ENCODE measurements around the gene TIAM2.

The TIAM2 gene

DNA sequence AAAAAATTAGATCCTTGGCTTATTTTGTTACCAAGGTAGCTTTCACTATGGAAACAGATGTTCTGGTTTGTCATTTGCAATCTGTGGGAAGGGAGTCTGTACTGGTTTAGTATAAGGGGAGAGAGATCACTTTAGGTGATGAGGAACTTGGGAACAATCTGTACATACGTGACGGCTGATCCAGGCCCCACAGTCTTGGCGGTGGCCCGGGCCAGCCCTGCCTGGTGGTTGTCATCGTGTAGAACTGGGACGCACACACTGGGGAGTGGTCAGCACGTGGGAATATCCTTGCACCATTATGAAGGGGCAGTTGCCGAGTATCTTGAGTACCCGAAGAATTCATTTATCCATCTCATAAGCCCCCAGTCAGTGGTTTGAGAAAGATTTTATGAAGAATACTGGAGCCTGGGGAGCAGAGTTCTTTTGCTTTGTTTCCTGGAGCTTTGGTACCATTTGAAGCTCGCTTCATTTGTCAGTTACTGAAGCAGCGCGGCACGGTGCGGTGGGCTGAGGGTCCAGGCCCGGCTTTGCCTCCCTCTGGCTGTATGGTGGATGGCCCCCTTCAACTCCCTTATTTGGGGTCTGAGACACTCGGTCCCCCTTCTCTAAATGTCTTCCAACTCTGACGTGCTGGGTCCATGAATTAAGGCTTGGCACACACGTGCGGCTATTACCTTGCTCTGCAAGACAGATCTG, 245.9 kb downstream of the TIAM2 start:
- no peak for DNase-seq

DNA sequence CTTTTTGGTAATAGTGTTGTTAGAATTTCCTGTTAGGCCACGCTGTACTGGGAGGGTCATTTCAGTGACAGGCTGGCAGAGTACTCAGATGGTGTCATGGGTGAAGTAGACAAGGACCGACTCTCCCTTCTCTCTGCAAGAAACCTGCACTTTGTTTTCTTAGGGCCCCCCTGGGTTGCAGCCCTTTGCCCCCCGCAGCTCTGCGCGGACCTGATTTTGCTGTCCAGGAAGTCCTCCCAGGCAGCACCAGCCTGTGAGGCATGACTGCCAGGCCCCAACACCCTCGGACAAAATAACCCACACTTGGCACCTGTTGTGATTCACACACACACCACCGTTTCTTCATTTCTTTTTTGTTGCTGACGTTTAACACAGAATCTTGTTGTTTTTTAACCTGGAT, 246.9 kb downstream of the TIAM2 start:
- DNase-seq, result no peak

DNA sequence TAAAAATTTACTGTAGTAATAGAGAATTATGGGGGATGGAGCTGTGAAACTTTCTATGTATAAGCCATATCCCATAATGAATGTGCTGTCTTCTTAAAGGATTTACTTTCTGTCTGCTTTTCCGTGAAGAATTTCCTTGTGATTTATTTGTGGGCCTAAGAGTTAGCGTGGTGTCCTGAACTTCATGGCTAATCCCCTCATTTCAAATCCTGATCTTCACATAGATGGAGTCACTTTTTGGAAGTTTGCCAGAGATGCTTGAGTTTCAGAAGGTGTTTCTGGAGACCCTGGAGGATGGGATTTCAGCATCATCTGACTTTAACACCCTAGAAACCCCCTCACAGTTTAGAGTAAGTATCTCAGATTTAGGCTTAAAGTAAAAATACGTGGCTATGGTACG, 249.3 kb downstream of the TIAM2 start:
- no peak for DNase-seq

DNA sequence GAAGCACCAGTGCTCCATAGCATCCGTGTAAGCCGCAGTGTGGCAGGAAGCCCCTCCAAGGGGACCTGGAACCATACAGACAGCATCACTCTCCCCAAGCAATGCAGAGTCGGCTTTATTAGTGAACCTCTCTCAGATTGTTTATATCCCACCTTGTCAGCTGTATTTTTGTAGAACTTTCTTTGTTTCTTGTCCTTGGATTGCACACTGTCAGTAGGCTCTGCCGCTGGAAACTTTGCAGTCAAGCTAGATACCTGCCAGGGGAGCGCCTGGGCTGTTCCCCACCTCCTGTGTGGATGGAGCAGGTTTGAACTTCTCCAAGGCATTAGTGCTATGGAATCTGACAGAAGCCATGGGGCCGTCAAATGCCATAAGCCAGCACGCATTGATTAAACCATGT, 250.1 kb downstream of the TIAM2 start:
- DNase-seq, result no peak

DNA sequence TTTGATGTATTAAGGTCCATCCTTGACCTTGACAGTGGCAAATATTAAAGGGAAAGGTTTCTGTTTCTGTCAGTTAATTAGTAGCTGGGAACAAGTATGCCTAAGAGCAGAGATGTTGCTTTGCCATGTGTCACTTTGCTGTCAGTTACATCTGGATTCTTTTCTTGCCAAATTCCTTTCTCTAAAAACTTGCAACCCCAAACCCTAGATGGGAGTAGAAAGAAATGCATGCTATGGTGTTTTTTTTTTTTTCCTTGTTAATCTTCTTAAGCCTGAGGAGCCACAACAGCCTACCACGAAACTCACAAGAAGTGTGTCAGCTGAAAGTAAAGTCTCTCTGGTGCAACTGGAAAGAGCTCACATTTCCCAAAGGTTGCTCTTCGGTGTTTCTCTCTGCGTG, 250.7 kb downstream of the TIAM2 start:
- DNase-seq, result no peak

DNA sequence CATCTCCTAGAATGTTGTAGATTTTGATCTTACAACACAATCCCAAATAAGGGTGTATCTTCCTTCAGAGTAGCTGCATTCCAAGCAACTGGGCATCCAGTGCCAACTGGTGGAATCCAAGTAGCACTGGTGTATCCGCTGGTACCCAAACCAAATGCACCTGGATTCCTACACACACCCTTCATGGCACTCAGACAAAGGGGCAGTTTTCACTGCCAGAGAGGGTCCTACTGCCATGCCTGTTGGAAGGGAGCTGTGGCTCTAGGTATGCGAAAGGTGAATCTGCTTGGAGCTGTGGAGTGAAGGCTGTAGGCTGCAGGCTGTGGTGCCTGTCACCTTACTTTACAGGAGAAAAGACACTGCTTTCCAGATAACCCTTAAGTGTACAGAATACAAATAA, 251.7 kb downstream of the TIAM2 start:
- no peak for DNase-seq

DNA sequence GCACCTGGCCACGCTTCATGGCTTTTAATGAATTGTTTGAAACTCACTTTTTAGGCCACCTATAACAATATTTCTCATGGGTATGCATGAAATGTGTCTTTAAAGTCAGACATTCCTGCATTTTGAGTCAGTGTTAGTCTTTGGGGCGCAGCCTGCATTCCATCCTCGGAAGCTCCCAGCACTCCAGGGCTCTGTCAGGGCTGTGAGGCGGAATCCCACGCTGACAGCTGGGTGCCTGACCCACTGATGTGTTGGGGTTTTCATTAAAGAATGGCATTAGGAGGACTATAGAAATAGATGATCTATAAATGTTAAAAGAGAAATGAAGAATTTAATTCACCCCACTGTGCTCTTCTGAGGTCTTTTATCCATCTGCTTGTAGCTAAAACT, 252.5 kb downstream of the TIAM2 start:
- no peak for DNase-seq

DNA sequence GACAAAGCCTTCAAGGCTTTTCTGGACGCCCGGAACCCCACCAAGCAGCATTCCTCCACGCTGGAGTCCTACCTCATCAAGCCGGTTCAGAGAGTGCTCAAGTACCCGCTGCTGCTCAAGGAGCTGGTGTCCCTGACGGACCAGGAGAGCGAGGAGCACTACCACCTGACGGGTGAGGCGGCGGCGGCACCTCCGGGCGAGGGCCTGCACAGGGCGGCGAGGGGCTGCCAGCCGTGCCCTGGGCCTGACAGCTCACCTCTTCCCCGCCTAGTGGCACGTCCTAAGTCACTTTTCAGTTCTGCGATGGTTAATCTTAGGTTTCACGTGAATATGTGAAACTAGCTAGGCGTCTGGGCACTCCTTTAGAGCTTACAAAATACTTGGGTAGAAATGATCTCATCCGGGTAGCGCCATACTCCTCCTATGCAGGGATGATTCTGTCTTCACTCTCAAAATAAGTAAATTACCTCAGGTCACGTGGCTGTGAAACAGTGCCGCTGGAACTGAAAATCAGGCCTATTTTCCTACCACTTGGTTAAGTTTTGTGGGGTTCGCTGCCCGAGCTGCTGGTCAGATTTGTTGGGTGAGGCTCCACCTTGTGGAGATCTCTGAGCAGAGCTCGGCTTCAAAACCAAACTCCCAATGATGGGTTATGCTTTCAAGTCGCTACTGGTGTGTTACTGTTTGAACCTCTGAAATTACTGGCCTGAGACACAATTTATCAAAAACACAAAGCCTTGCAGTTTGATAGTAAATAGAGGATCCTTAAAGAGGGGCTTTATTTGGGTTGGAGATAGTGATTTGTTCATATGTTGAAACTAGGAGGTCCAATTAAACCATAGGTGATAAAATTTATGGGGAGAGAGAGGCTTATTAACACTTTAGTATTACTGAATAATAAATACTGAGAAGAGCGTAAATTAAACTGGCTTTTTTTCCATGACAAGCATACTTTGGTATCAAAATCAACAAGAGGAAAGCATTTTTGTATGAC, 253.2 kb downstream of the TIAM2 start:
- DNase-seq, result peak; percentile 48 to 58 (median 55)

DNA sequence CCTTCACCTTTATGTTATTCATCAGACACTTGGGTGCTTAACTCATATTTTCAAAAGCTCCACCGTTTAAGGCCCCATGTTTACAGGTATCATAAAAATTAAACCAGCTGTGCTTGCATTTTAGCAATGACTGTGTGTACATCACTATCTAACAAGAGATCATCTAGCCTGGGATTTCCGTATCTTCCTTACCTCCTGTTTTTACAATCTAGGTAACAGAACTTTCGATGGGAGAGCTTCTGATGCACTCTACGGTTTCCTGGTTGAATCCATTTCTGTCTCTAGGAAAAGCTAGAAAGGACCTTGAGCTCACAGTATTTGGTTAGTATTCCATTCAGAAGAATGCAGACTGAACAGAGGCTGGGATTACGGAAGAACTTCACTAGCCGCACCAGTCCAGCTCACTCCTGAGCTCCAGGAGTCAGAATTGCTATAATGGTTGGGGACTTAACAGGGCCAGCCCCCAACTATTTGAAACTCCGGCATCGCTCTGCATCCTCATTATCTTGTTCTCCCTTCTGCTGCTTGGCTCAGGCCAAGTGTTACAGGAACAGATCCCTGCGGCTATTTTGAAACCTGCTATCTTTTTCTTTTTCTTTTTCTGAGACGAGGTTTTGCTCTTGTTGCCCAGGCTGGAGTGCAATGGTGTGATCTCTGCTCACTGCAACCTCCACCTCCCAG, 255.7 kb downstream of the TIAM2 start:
- no peak for DNase-seq

DNA sequence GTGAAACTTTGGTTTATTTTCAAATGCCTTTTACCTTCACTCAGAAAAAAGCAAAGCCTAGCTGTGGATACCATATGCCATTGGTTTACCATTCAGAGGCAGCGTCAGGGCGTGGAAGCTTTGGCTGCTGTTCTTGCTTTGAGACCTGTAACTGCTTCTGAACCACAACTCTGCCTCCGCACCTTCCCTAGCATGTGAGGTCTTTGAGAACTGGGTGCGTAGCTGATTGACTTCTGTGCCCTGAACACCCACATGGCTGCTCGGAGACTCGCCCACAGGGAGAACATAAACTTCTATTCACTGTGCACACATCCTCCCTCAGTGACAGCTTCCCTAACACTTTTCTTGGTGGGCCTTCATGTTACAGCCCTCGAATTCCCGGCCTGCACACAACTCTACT, 257.5 kb downstream of the TIAM2 start:
- DNase-seq, result no peak

DNA sequence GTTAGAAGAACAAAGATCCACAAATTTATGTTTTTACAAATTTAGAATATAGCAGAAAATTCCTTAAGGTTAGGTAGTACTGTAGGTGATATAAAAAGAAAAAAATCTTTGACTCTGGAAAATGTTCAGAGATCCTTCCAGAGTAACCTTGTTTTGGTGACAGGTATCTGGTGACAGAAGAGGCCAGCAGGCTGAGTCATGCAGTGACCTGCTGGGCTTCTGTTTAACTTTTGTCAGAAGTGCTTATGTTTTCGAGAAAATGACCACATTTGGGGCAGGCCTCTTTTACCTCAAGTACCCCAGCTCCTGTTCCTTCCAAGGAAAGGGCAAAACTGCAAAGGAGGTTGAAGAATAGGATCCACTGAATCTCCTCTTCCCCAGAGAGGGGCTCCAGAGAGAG, 258.2 kb downstream of the TIAM2 start:
- no peak for DNase-seq

DNA sequence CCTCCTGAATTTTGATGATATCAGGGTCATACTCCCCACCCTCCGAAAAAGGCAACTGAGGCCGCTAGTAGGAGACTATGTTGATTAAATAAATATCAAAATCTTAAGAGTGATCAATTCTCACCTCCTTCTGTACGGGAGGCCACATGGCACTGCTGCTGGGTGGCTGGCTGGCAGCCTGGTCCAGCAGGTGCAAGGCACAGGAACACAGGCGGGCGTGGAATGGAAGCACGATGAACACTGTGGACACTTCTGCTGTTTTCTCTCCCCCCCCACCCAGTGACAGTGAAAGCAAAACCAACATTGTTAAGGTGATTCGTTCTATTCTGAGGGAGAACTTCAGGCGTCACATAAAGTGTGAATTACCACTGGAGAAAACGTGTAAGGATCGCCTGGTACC, 259.0 kb downstream of the TIAM2 start:
- DNase-seq, result no peak

DNA sequence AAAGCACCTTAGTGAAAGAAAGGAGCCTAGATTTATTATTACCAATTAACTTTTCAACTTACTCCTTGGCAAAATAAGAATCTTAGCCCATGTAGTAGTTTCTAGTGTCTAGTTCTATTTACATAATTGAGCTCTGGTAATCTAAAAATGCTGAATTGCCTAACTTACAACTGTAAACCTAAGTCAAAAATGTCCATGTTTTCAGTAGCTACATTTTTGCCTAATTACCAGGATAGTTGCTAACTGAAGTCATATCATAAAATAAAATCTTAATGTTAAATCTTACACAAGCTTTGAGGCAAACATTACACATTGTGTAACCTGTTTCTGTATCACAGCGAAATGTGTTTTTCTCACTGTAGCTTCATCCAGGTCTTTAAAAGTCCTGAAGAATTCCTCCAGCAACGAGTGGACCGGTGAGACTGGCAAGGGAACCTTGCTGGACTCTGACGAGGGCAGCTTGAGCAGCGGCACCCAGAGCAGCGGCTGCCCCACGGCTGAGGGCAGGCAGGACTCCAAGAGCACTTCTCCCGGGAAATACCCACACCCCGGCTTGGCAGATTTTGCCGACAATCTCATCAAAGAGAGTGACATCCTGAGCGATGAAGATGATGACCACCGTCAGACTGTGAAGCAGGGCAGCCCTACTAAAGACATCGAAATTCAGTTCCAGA, 261.1 kb downstream of the TIAM2 start:
- no peak for DNase-seq

DNA sequence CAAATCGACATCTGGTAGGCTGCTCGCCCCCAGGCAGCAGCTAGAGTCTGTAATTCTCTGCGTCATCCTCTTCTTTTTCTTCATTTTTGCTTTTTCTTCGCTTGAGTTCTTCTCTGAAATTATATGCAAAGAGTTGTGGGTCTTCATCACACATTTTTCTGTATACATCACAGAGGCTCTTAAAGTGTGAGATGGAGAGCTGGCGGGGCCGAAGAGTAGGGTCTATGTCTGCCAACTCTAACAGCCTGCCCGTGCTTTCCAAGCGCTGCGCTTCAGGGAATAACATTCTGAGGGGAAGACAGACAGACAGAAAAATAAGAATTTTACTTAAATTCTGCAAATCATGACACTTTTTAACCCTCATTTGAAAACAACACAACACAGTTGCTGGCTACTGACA, 262.7 kb downstream of the TIAM2 start:
- no peak for DNase-seq

DNA sequence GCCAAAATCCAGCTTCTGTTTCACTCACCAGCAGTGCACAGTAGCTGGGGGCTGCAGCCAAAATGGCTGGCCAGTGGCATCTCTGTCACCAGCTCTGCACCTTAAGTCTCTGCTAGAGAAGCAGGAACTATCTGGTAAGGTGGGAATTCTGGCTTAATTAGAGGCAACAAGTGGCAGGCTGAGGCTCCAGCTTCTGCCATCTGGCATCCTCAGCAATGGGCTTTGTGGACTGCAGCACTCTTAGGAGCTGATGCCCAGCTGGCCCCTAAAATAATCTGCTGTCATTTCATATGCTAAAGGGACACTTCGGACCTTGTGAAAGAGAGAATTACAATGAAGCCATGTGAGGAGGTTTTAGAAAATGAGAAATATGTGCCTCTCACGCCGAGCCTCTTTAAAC, 264.1 kb downstream of the TIAM2 start:
- DNase-seq, result no peak

DNA sequence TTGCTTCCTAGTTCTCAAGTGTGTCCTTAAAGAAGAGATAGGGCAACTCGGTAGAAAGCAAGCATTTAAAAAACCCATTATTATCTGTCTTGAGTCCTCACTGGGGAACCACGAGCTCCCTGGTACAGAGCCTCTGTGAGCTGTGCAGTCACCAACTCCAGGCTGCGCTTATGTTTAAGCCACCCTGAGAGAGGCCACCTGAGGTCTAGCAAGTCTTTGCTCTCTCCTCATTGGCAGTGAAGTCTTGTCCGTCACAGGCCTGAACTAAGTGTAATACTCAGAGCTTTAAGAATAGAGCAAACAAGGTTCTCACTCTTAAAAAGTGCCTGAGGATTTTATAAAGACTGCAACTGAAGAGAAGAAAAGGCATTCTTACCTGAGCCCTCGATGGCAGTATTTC, 264.8 kb downstream of the TIAM2 start:
- DNase-seq, result no peak

DNA sequence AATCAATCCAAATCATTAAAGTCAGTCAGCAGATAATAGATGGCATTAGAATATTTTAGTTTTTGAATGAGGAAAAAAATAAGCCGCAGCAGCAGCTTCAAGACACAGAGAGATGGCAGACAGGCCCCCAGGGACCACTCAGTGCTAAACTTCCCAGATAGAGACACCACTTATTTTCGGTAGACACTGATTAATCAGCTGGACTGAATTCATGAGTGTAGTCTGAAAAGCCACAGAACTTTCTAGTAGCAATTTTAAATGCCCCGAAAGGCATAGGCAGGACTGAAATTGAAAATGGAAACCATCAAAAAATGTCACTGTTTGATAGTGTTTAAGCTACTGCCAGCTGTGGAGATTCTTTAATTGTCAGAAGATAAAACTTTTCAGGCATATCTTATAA, 265.6 kb downstream of the TIAM2 start:
- DNase-seq, result no peak

DNA sequence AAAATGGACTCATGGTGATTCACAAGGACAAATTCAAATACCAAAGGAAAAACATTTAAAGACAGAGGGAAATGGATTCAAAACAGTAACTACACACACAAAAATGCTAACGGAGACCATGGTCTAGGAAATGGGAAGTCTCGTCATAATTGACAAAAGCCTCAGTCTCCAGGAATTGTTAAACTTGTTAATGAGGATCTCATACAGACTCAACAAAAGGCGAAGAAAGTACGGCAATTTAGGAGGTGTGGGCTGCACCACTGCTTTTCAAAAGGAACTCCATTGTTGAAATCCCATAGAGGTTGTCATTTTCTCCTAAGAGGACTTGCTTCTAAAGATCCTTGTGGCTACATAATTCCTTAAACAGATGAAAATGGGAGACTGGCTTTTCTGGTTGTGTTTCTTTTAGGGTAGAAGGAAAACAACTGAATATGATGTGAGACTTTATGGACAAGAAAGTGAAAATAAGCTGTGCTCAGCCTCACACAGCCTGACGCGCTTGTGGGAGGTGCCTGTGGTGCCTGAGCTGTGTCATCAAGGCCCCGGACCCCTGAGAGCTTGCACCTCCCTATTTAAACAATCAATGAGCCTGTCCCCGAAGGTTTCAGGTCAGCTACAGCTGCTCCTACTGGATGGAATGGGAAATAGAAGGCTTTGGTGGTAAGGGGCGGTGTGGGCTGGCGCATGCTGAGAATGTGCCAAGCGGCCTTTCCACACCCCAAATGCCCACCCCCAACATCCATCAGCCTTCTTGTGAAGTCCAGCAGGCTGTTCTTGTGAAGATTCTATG, 266.2 kb downstream of the TIAM2 start:
- no peak for DNase-seq

DNA sequence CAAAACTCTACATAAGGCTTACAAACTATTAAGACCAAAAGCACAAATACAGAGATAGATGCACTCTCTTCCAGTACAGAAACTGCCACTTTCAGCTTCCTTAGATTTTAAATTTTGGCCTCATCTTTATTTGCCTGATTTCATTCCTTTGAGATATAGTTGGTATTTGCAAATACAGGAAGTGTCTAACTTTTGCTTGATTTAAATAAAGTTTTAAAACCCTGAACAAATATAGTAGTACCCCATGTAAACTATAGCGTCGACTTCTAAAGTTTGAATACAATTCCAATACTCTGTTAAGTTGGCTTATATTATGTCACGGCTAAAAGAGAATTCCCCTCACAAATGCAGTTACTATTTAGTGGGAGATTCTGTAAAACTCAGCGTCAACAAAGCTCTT, 267.5 kb downstream of the TIAM2 start:
- DNase-seq, result no peak

DNA sequence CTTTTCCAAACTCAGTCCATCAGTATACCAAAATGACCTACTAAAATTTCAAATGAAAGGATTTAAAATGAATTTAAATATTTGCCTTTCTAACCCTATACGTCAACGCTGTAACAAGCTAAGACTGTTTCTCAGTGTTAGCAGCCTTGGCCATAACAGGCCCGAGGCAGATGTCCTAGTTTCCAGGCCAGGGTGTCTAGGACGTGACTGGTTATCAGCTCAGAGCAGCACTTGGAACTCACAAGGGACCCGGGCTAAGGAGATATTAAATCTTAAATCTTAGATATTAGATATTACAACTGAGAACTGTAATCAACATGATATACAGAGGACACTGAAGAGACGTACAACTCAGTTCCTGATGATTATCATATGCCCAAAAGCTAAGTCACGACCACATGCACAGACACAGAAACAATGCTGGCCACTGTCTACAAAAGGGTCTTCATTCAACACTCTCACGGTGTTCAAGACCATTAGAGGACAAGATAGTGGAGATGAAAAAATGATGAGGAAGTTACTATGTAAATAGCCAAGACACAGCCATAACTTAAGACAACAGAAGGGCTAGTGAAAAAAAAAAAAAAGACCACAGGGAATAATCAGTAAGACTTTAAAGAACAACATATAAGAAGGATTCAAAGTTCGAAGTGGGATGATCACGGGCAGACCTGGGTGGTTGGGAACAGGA, 268.4 kb downstream of the TIAM2 start, which contains the start of gene CLDN20:
Gene CLDN20, plus strand, starts transcription at position 641 of the 691 bp plus-strand sequence. CDS start 11,707 bp downstream, outside the sequence.
- DNase-seq, result no peak

DNA sequence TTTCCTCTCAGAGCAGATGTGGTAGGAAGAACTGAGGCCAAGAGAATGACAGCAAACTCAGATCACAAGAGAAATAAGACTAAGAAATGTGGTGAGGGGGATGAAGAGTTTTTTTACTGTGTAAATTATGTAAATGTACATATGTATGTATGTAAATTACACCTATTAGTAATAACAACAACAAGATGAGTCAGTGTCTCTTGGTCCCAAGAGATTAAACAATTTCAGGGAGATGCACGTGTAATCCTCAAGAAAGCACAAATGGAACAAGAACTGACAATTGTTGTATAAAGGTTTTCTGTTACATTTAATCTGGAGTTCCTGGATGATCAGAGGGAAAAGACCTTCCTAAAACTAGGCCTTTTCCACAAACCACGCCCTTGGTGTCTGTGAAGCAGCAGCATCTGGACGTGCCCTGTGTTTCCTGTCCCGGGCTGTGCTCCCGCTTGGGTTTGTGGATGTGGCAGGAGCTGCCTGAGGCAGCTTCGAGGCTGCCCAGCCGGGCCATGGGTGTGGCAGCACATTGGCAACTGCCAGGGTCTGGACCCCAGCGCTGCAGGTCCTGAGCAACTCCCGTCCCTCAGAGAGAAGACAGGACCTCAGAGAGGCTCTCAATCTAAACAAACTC, 269.7 kb downstream of the TIAM2 start:
- DNase-seq, result no peak
